Neural cell (in vitro differentiated cells): ENCODE results near the gene BRD9. TPM values are rescaled to one million over a fixed set of nuclear protein-coding genes. Genes with fewer than 3 reads are reported as not detected.
"Not testable (repeated sequence)": the region's sequence is repeated elsewhere in the genome, so short reads cannot be mapped to it uniquely, and the experiment has no call there.

Experiments
- H2AFZ ChIP-seq: fragments of 200-600, 300-800 bp; sonication (generic), shearing (Covaris generic); 2 replicates; pipeline ENCODE4 v1.6.0; 2014; ENCODE audit warnings: low read depth, mild to moderate bottlenecking, antibody characterized with exemption, low read length, moderate library complexity
- H3F3A ChIP-seq: fragments of 200-600 bp; shearing (Covaris generic); 2 replicates; pipeline ENCODE4 v1.6.1; 2016; ENCODE audit warnings: mild to moderate bottlenecking, moderate library complexity, mixed read lengths, antibody characterized with exemption, low read length; ENCODE audit not compliant: insufficient read depth, poor library complexity, severe bottlenecking
- H3K27ac ChIP-seq: fragments of 200-600, 300-800 bp; sonication (generic), shearing (Covaris generic); 2 replicates; pipeline ENCODE4 v1.5.1; 2014; ENCODE audit warnings: mild to moderate bottlenecking, low read length, moderate library complexity
- H3K27me3 ChIP-seq: fragments of 300-800, 200-600 bp; sonication (generic), shearing (Covaris generic); 2 replicates; pipeline ENCODE4 v1.6.0; 2014; ENCODE audit warnings: mild to moderate bottlenecking, low read depth, low read length, moderate library complexity; ENCODE audit not compliant: insufficient read depth
- H3K36me3 ChIP-seq: fragments of 300-800, 200-600 bp; sonication (generic), shearing (Covaris generic); 2 replicates; pipeline ENCODE4 v1.5.1; 2014; ENCODE audit warnings: mild to moderate bottlenecking, antibody characterized with exemption, low read length, moderate library complexity; ENCODE audit not compliant: insufficient read depth
- H3K4me2 ChIP-seq: fragments of 300-800, 200-600 bp; sonication (generic), shearing (Covaris generic); 2 replicates; pipeline ENCODE4 v1.6.0; 2014; ENCODE audit warnings: mild to moderate bottlenecking, low read length
- H3K4me3 ChIP-seq: fragments of 300-800, 200-600 bp; sonication (generic), shearing (Covaris generic); 2 replicates; pipeline ENCODE4 v1.5.1; 2014; ENCODE audit warnings: mild to moderate bottlenecking, low read length, moderate library complexity
- H3K79me2 ChIP-seq: fragments of 200-600 bp; shearing (Covaris generic); replicated peaks from 2 replicates; pipeline ENCODE4 v1.6.0; 2014; ENCODE audit warnings: mild to moderate bottlenecking, low read length, moderate library complexity; ENCODE audit not compliant: insufficient read depth
- H3K9ac ChIP-seq: fragments of 300-800, 200-600 bp; sonication (generic), shearing (Covaris generic); 2 replicates; pipeline ENCODE4 v1.6.1; 2016; ENCODE audit warnings: mild to moderate bottlenecking, low read length, mixed read lengths
- H3K9me2 ChIP-seq: fragments of 200-600 bp; shearing (Covaris generic); 2 replicates; pipeline ENCODE4 v1.6.1; 2016; ENCODE audit warnings: mild to moderate bottlenecking, low read length, mixed read lengths; ENCODE audit not compliant: insufficient read depth
- H3K9me3 ChIP-seq: fragments of 200-600, 300-800 bp; sonication (generic), shearing (Covaris generic); 2 replicates; pipeline ENCODE4 v1.6.1; 2016; ENCODE audit warnings: mild to moderate bottlenecking, mixed run types, low read length, moderate library complexity, mixed read lengths
- H4K20me1 ChIP-seq: fragments of 200-600 bp; shearing (Covaris generic); 2 replicates; pipeline ENCODE4 v1.6.1; 2016; ENCODE audit warnings: mild to moderate bottlenecking, mixed run types; ENCODE audit not compliant: insufficient read depth
- CTCF ChIP-seq: fragments of 450-650 bp; IDR thresholded peaks from 2 replicates; pipeline ENCODE4 v1.5.1; 2014; ENCODE audit warnings: antibody characterized with exemption, mild to moderate bottlenecking, moderate library complexity; ENCODE audit not compliant: poor library complexity, severe bottlenecking
- EP300 ChIP-seq: fragments of 450-650 bp; conservative IDR thresholded peaks from 2 replicates; pipeline ENCODE4 v1.6.1; 2014; ENCODE audit warnings: antibody characterized with exemption, mild to moderate bottlenecking, moderate library complexity; ENCODE audit not compliant: poor library complexity, severe bottlenecking
- EZH2 ChIP-seq: fragments of 200-600, 300-800 bp; shearing (Covaris generic), sonication (generic); IDR thresholded peaks from 2 replicates; pipeline ENCODE4 v1.6.1; 2014; ENCODE audit warnings: antibody characterized with exemption, low read length, borderline replicate concordance, mild to moderate bottlenecking; ENCODE audit not compliant: insufficient read depth, poor library complexity, severe bottlenecking
- MXI1 ChIP-seq: fragments of 450-650 bp; conservative IDR thresholded peaks from 2 replicates; pipeline ENCODE4 v1.6.1; 2014; ENCODE audit warnings: antibody characterized with exemption, mild to moderate bottlenecking; ENCODE audit not compliant: poor library complexity, severe bottlenecking
- POLR2AphosphoS5 ChIP-seq: IDR thresholded peaks from 2 replicates; pipeline ENCODE4 v1.6.1; 2012
- RAD21 ChIP-seq: fragments of 450-650 bp; conservative IDR thresholded peaks from 2 replicates; pipeline ENCODE4 v1.6.1; 2014; ENCODE audit warnings: antibody characterized with exemption, mild to moderate bottlenecking, moderate library complexity
- SMC3 ChIP-seq: fragments of 450-650 bp; conservative IDR thresholded peaks from 2 replicates; pipeline ENCODE4 v1.6.1; 2014; ENCODE audit warnings: antibody characterized with exemption, mild to moderate bottlenecking, moderate library complexity; ENCODE audit not compliant: poor library complexity
- TAF1 ChIP-seq: IDR thresholded peaks from 2 replicates; pipeline ENCODE4 v1.6.1; 2012; ENCODE audit warnings: low read depth
- polyA plus RNA-seq: library from polyadenylated mRNA; depleted of rRNA; stranded (reverse); fragments of >200 nt; gene quantifications from 2 replicates; pipeline ENCODE4 v1.2.3, GENCODE V29; 2014
- TF ChIP-seq, protein P1 (sequence below): IDR thresholded peaks from 2 replicates; pipeline ENCODE4 v1.6.1; 2012; ENCODE audit warnings: borderline replicate concordance

BRD9 gene
- polyA plus RNA-seq, 1 donor from 2014 or later: 50.4 TPM

DNA sequence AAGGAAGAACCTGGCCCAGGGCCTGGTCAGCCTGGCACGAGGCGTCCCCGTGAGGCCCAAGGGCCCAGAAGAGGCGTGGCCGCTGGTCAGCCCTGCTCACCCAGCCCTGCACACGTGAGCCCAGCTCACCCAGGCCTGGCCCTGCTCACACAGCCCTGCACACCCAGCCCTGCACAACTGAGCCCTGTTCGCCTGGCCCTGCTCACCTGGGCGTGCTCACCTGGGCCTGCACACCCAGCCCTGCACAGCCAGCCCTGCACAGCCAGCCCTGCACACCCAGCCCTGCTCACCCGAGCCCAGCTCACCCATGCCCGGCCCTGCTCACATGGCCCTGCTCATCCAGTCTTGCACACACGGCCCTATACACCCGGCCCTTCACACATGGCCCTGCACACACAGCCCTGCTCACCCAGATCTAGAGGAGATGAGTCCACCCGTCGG lies 43.9 kb downstream of the BRD9 start:
- no peaks in the 10 kb centered on the region for H4K20me1 ChIP-seq
- H3K4me2 ChIP-seq: no peak overlapping the region
- H3K27ac ChIP-seq: no peak overlapping the region
- no peaks in the 10 kb centered on the region for H3F3A ChIP-seq
- H2AFZ ChIP-seq: no peak overlapping the region
- no peak overlapping the region for H3K9ac ChIP-seq
- TF ChIP-seq EZH2: no peak
- no peak for TF ChIP-seq RAD21
- no peak for TF ChIP-seq CTCF
- TF ChIP-seq, protein P1, sequence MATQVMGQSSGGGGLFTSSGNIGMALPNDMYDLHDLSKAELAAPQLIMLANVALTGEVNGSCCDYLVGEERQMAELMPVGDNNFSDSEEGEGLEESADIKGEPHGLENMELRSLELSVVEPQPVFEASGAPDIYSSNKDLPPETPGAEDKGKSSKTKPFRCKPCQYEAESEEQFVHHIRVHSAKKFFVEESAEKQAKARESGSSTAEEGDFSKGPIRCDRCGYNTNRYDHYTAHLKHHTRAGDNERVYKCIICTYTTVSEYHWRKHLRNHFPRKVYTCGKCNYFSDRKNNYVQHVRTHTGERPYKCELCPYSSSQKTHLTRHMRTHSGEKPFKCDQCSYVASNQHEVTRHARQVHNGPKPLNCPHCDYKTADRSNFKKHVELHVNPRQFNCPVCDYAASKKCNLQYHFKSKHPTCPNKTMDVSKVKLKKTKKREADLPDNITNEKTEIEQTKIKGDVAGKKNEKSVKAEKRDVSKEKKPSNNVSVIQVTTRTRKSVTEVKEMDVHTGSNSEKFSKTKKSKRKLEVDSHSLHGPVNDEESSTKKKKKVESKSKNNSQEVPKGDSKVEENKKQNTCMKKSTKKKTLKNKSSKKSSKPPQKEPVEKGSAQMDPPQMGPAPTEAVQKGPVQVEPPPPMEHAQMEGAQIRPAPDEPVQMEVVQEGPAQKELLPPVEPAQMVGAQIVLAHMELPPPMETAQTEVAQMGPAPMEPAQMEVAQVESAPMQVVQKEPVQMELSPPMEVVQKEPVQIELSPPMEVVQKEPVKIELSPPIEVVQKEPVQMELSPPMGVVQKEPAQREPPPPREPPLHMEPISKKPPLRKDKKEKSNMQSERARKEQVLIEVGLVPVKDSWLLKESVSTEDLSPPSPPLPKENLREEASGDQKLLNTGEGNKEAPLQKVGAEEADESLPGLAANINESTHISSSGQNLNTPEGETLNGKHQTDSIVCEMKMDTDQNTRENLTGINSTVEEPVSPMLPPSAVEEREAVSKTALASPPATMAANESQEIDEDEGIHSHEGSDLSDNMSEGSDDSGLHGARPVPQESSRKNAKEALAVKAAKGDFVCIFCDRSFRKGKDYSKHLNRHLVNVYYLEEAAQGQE: no peak
- TF ChIP-seq SMC3: no peak
- no peak for TF ChIP-seq MXI1
- no peak for TF ChIP-seq POLR2AphosphoS5
- no peak for TF ChIP-seq TAF1
- no peak for TF ChIP-seq EP300
- H3K79me2 ChIP-seq: no peaks in the 10 kb centered on the region
- no peaks in the 10 kb centered on the region for H3K36me3 ChIP-seq
- no peaks in the 10 kb centered on the region for H3K9me3 ChIP-seq
- no peak overlapping the region for H3K4me3 ChIP-seq
- H3K27me3 ChIP-seq: no peaks in the 10 kb centered on the region
- H3K9me2 ChIP-seq: no peaks in the 10 kb centered on the region

GRCh38 chr5:847736-848135 lies 44.9 kb downstream of the BRD9 start:
- not testable (repeated sequence) for H3K9me2 ChIP-seq, H3K4me2 ChIP-seq, H3K36me3 ChIP-seq, H3K27me3 ChIP-seq, H2AFZ ChIP-seq, H3K27ac ChIP-seq, H3K79me2 ChIP-seq, H3K9ac ChIP-seq, H3K4me3 ChIP-seq, H3F3A ChIP-seq, H4K20me1 ChIP-seq, H3K9me3 ChIP-seq

DNA sequence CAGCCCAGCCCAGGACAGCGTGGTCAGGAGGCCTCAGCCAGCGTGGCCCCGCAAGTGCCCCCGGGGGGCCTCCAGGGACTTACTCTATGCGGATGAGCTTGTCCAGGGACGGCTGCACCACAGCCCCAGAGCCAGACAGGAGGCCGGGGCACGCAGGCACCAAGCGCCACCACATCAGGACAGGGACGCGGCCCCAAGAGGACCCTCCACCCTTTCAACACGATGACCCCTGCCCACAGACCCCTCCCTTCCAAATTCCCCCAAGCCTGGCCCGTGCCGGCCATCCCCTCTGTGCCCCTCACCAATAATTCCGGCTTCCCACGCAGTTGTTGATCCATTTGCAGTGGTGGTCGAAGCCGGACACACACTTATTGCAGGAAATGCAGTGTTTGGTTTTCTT lies 45.4 kb downstream of the BRD9 start:
- not testable (repeated sequence) for H4K20me1 ChIP-seq, H3K27ac ChIP-seq, H3K4me2 ChIP-seq, H2AFZ ChIP-seq, H3K4me3 ChIP-seq, H3K9me3 ChIP-seq, H3K36me3 ChIP-seq, H3K9ac ChIP-seq, H3F3A ChIP-seq, H3K79me2 ChIP-seq, H3K27me3 ChIP-seq, H3K9me2 ChIP-seq

DNA sequence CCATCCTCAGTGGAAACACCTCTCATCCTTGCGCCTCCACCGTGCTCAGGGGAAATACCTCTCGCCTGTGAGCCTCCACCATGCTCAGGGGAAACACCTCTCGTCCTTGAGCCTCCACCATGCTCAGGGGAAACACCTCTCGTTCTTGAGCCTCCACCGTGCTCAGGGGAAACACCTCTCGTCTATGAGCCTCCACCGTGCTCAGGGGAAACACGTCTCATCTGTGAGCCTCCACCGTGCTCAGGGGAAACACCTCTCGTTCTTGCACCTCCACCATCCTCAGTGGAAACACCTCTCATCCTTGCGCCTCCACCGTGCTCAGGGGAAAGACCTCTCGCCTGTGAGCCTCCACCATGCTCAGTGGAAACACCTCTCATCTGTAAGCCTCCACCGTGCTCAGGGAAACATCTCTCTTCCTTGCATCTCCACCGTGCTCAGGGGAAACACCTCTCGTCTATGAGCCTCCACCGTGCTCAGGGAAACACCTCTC lies 46.0 kb downstream of the BRD9 start:
- not testable (repeated sequence) for H3K9me2 ChIP-seq, H3K4me3 ChIP-seq, H3K79me2 ChIP-seq, H3K27me3 ChIP-seq, H4K20me1 ChIP-seq, H3K4me2 ChIP-seq, H3K36me3 ChIP-seq, H2AFZ ChIP-seq, H3K27ac ChIP-seq, H3F3A ChIP-seq, H3K9me3 ChIP-seq, H3K9ac ChIP-seq

- not testable (repeated sequence) for H3K9me3 ChIP-seq, H3K36me3 ChIP-seq, H3K9me2 ChIP-seq, H2AFZ ChIP-seq, H3K9ac ChIP-seq, H3K79me2 ChIP-seq, H3K4me2 ChIP-seq, H3K27me3 ChIP-seq, H3K27ac ChIP-seq, H3K4me3 ChIP-seq, H4K20me1 ChIP-seq, H3F3A ChIP-seq
These were observed 46.7 kb downstream of the BRD9 start for GRCh38 chr5:845676-846601.
